ENCODE measurements around the gene TMEM80. TPM values are rescaled to one million over a fixed set of nuclear protein-coding genes. Genes with fewer than 3 reads are reported as not detected.
"Not testable (repeated sequence)": the region's sequence is repeated elsewhere in the genome, so short reads cannot be mapped to it uniquely, and the experiment has no call there.

TMEM80 gene
- total RNA-seq, 6 experiments from 2014 or later: 16.9 to 24.5 (median 19.3) TPM

GRCh38 chr11:680970-681369 lies 14.6 kb upstream of the TMEM80 start:
- H3K27ac Mint-ChIP-seq: no peak overlapping the region

GRCh38 chr11:686451-687243 lies 9.0 kb upstream of the TMEM80 start:
- Mint-ChIP-seq H3K27ac (no peak overlapping the region), H3K27me3 (ENCODE audit: insufficient read depth) (no peaks in the 10 kb centered on the region; the same call in 1 of the 2 replicates), H3K36me3 (ENCODE audit: low read depth) (peaks cover 41% of the 10 kb centered on the region), H3K4me1 (ENCODE audit: low read depth) (no peaks in the 10 kb centered on the region), H3K4me3 (no peak overlapping the region), H3K9me3 (no peaks in the 10 kb centered on the region)
- TF ChIP-seq CTCF (IDR thresholded peaks at IDR 0.05): no peak
- no peak for DNase-seq

More at GRCh38 chr11:680970-681369, 14.6 kb upstream of the TMEM80 start:
- TF ChIP-seq CTCF (IDR thresholded peaks at IDR 0.05): no peak
- no peak for DNase-seq
- H3K36me3 Mint-ChIP-seq (ENCODE audit: low read depth): peaks cover 27% of the 10 kb centered on the region
- no peak overlapping the region for H3K4me3 Mint-ChIP-seq
- no peaks in the 10 kb centered on the region; the same call in 1 of the 2 replicates for H3K27me3 Mint-ChIP-seq (ENCODE audit: insufficient read depth)
- H3K9me3 Mint-ChIP-seq: no peaks in the 10 kb centered on the region
- H3K4me1 Mint-ChIP-seq (ENCODE audit: low read depth): no peaks in the 10 kb centered on the region

GRCh38 chr11:687751-688150 lies 7.9 kb upstream of the TMEM80 start:
- no peak overlapping the region for H3K4me3 Mint-ChIP-seq
- no peak overlapping the region for H3K27ac Mint-ChIP-seq
- H3K27me3 Mint-ChIP-seq (ENCODE audit: insufficient read depth): no peaks in the 10 kb centered on the region; the same call in 1 of the 2 replicates
- TF ChIP-seq CTCF (IDR thresholded peaks at IDR 0.05): no peak
- DNase-seq: no peak
- peaks cover 8% of the 10 kb centered on the region for H3K4me1 Mint-ChIP-seq (ENCODE audit: low read depth)
- no peaks in the 10 kb centered on the region for H3K9me3 Mint-ChIP-seq
- H3K36me3 Mint-ChIP-seq (ENCODE audit: low read depth): peaks cover 39% of the 10 kb centered on the region

- peaks cover 35% of the 10 kb centered on the region for H3K36me3 Mint-ChIP-seq (ENCODE audit: low read depth)
- no peak for DNase-seq
- no peak for TF ChIP-seq CTCF (IDR thresholded peaks at IDR 0.05)
- peaks cover 17% of the 10 kb centered on the region for H3K4me1 Mint-ChIP-seq (ENCODE audit: low read depth)
- no peaks in the 10 kb centered on the region for H3K9me3 Mint-ChIP-seq
- H3K27ac Mint-ChIP-seq: no peak overlapping the region
- no peak overlapping the region for H3K4me3 Mint-ChIP-seq
- H3K27me3 Mint-ChIP-seq (ENCODE audit: insufficient read depth): peaks cover 3% of the 10 kb centered on the region
These were observed 6.9 kb upstream of the TMEM80 start for GRCh38 chr11:688681-689080.

- peaks cover 26% of the 10 kb centered on the region for H3K36me3 Mint-ChIP-seq (ENCODE audit: low read depth)
- peaks cover 19% of the 10 kb centered on the region for H3K4me1 Mint-ChIP-seq (ENCODE audit: low read depth)
- no peak for DNase-seq
- peaks cover 3% of the 10 kb centered on the region for H3K27me3 Mint-ChIP-seq (ENCODE audit: insufficient read depth)
- no peak overlapping the region for H3K4me3 Mint-ChIP-seq
- H3K9me3 Mint-ChIP-seq: no peaks in the 10 kb centered on the region
- H3K27ac Mint-ChIP-seq: no peak overlapping the region
- TF ChIP-seq CTCF (IDR thresholded peaks at IDR 0.05): no peak
These were observed 6.0 kb upstream of the TMEM80 start for GRCh38 chr11:689625-690024.

GRCh38 chr11:690244-690643 lies 5.4 kb upstream of the TMEM80 start:
- H3K27ac Mint-ChIP-seq: not testable (repeated sequence)

More at GRCh38 chr11:690244-690643, 5.4 kb upstream of the TMEM80 start:
- Mint-ChIP-seq H3K36me3 (ENCODE audit: low read depth) (peaks cover 26% of the 10 kb centered on the region), H3K4me1 (ENCODE audit: low read depth) (peaks cover 19% of the 10 kb centered on the region)
- H3K9me3 Mint-ChIP-seq; H3K27me3 Mint-ChIP-seq (ENCODE audit: insufficient read depth); DNase-seq; H3K4me3 Mint-ChIP-seq: not testable (repeated sequence)
